ENCODE results near the gene ARFGAP3.

The ARFGAP3 gene

GRCh38 chr22:42891696-42892095 is 34.6 kb upstream of the ARFGAP3 start:
- H3K4me3 ChIP-seq (ENCODE audit: low read depth, low read length): no peak overlapping the region
- no peak for DNase-seq (ENCODE audit: low read depth)
- TF ChIP-seq CTCF (conservative IDR thresholded peaks at IDR 0.05; ENCODE audit: low read depth, low read length): no peak

DNA sequence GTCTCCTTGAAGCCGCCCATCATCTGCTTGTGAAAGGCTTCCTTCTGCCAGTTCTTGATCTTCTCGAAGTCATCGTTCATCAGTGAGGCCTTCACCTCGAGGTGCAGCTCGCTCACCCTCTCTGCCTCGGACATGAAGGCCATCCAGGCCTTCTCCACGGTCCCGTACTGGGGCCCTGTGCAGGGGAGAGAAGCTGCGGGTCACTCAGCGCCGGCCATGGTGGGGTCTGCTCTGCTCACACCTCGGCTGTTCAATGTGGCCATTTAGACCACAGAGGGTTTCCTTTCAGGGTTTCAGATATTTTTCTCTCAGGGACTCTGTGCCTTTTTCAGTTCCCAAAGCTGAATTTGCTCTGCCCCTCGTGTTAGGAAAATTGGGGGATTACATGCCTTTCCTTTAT is 33.9 kb upstream of the ARFGAP3 start:
- DNase-seq (ENCODE audit: low read depth): no peak
- H3K4me3 ChIP-seq (ENCODE audit: low read depth, low read length): no peak overlapping the region
- no peak for TF ChIP-seq CTCF (conservative IDR thresholded peaks at IDR 0.05; ENCODE audit: low read depth, low read length)

DNA sequence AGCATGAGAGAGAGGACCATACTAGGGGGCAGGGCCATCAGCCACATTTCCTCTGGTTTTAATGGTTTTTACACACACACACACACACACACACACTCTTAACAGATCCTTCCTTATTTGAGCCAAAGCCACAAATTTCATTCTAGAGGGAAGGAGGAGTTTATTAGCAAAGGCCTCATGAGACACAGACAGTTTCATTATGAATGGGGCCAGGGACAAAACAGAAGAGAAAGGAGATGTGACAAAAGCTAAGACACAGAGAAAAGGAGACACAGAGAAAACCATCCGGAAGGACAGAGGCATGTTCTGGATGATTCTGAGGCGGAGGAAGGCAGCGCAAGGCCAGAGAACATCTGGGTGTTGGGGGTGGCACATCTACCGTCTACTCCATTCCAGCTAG is 32.2 kb upstream of the ARFGAP3 start:
- TF ChIP-seq CTCF (conservative IDR thresholded peaks at IDR 0.05; ENCODE audit: low read depth, low read length): no peak
- DNase-seq (ENCODE audit: low read depth): no peak
- no peak overlapping the region for H3K4me3 ChIP-seq (ENCODE audit: low read depth, low read length)

DNA sequence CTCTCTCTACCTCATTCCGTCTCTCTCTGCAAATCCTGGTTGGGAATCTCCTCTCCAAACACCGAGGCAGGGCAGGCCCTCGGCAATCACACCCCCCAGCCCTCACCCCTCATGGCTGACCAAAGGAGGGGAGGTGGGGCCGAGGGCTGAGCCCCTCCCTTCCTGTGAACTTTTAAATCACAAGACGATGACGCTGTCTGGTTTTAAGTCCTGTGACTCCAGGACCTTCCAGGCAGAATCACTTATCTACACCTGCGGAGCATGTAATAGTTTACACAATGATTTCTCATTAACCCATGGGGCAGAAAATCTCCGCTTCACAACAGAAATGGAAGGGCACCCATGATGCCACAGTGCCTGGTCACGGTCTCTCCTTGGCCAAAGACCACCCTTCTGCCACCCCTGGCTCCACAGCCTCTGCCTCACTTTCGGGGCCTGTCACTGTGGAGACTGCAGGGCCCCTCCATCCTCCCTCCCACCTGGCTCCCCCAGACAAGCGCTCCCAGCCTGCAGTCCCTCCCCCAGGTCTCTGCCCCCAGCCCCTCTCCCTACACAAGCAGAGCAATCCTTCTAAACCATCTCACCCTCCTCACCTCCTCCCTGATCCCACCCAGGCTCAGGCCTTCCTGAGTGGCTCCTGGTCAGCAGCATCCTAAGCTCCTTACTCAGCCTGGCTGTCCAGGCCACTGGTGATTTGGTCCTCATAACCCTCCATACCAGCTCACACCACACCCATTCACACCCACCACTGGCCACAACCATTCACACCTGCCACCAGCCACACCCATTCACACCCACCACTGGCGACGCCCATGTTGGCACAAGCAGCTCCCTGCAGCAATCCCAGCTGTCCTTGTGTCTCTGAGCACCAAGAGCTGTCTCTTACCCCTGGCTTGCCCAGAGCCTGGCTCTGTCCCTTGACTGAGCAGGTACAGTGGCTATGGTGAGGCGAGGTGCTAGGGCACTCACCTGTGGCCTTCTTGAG is 30.7 kb upstream of the ARFGAP3 start:
- no peak overlapping the region for H3K4me3 ChIP-seq (ENCODE audit: low read depth, low read length)
- TF ChIP-seq CTCF (conservative IDR thresholded peaks at IDR 0.05; ENCODE audit: low read depth, low read length): no peak
- no peak for DNase-seq (ENCODE audit: low read depth)

- no peak for DNase-seq (ENCODE audit: low read depth)
- TF ChIP-seq CTCF (conservative IDR thresholded peaks at IDR 0.05; ENCODE audit: low read depth, low read length): no peak
- H3K4me3 ChIP-seq (ENCODE audit: low read depth, low read length): no peak overlapping the region
Measured at GRCh38 chr22:42887120-42887519, 30.0 kb upstream of the ARFGAP3 start.

- no peak for TF ChIP-seq CTCF (conservative IDR thresholded peaks at IDR 0.05; ENCODE audit: low read depth, low read length)
- no peak overlapping the region for H3K4me3 ChIP-seq (ENCODE audit: low read depth, low read length)
- DNase-seq (ENCODE audit: low read depth): peak; percentile 31
Measured at GRCh38 chr22:42885446-42885845, 28.4 kb upstream of the ARFGAP3 start.

Data from choroid plexus epithelial cell (primary cell).